Upper lobe of left lung (tissue), 6 donors: ENCODE measurements around the gene PKIG. TPM values are rescaled to one million over a fixed set of nuclear protein-coding genes. Genes with fewer than 3 reads are reported as not detected.

ENCODE experiments used
- ATAC-seq, 2 donors: fragments of 200-7000 bp; cut with Tn5 transposase; one replicate each; pipeline ENCODE4 v1.9.1; 2022; ENCODE audit warnings: mild to moderate bottlenecking in 2 of 2, moderate library complexity in 2 of 2; ENCODE audit not compliant: low FRiP score in 2 of 2
- DNase-seq, 2 donors: peaks; one replicate each; pipeline ENCODE4 v3.0.0-alpha.2; 2019 to 2020
- H3K27ac ChIP-seq, 4 donors: fragments of 200-600 bp; sonication (generic); one replicate each; pipeline ENCODE4 v1.5.1; 2016 to 2019
- H3K27me3 ChIP-seq, 4 donors: fragments of 200-600 bp; sonication (generic); one replicate each; pipeline ENCODE4 v1.5.1; 2017 to 2019
- H3K36me3 ChIP-seq, 4 donors: fragments of 200-600 bp; sonication (generic); one replicate each; pipeline ENCODE4 v1.5.1; 2016 to 2019
- H3K4me1 ChIP-seq, 4 donors: fragments of 200-600 bp; sonication (generic); one replicate each; pipeline ENCODE4 v1.5.1; 2018 to 2019
- H3K4me3 ChIP-seq, 4 donors: fragments of 200-600 bp; sonication (generic); one replicate each; pipeline ENCODE4 v1.5.1; 2017 to 2019; ENCODE audit warnings: mild to moderate bottlenecking in 2 of 4, moderate library complexity in 1 of 4
- H3K9me3 ChIP-seq, 4 donors: fragments of 200-600 bp; sonication (generic); one replicate each; pipeline ENCODE4 v1.5.1; 2018 to 2019
- EP300 ChIP-seq, 4 donors: sonication (generic); formaldehyde crosslinking; IDR thresholded peaks; one replicate each; pipeline ENCODE4 v1.5.1; 2017; ENCODE audit warnings: antibody characterized with exemption in 4 of 4, control low read depth in 2 of 4
- POLR2A ChIP-seq, 4 donors: fragments of 450-650 bp; IDR thresholded peaks; one replicate each; pipeline ENCODE4 v1.5.1; 2016 to 2017; ENCODE audit warnings: antibody characterized with exemption in 4 of 4, mild to moderate bottlenecking in 2 of 4
- POLR2AphosphoS5 ChIP-seq, 2 donors: sonication (generic); formaldehyde crosslinking; IDR thresholded peaks; one replicate each; pipeline ENCODE4 v1.5.1; 2017; ENCODE audit warnings: antibody characterized with exemption in 2 of 2
- WGBS, 2 donors: methylation state at CpG; one replicate each; pipeline ENCODE4 v1.1.5; 2017 to 2018; 5-methylcytosine and 5-hydroxymethylcytosine counted together
- total RNA-seq, 6 donors: library from RNA; depleted of rRNA in 4 of 6; stranded (reverse); fragments of >200 nt in 4 of 6; gene quantifications; one replicate each; pipeline versions ENCODE4 v1.1.0 to v1.2.1, GENCODE V29; 2016 to 2021
- TF ChIP-seq, protein P1 (sequence below), 6 experiments: fragments of 450-650 bp in 4 of 6; fragments of 200-600 bp in 2 of 6; sonication (generic) in 2 of 6; IDR thresholded peaks; one replicate each; pipeline ENCODE4 v1.5.1; 2016 to 2019; ENCODE audit warnings: antibody characterized with exemption in 6 of 6
- donor health status: DM: no; HTN: no; CAD: no; lungs with moderate emphysema.
- donor health status: DM: no; HTN: yes; CAD: no; lungs with severe emphysema.

The PKIG gene
- total RNA-seq, 6 donors from 2014 or later, result 46.1 to 91.5 (median 67.8) TPM

DNA sequence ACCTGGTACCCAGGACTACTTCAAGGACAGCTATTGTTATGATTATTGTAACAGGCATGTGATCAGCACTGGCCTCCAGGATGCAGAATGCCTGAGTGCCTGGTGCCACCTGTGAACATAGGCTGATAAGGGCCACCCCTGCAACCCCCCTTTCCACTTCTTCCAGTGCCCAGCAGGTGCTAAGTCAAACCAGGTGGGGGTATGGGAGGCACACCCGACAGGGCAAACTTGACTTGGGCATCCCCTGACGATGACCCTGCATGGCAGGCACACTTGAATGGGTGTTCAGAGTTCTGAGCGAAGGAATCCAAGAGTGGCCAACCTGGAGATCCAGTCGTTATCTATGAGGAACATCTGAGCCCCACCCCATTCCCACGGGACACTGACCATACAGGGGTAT is 65.7 kb downstream of the PKIG start:
- TF ChIP-seq POLR2A (IDR thresholded peaks at IDR 0.05) (no peak), POLR2AphosphoS5 (IDR thresholded peaks at IDR 0.05) (no peak), EP300 (IDR thresholded peaks at IDR 0.05) (no peak)
- TF ChIP-seq, protein P1, sequence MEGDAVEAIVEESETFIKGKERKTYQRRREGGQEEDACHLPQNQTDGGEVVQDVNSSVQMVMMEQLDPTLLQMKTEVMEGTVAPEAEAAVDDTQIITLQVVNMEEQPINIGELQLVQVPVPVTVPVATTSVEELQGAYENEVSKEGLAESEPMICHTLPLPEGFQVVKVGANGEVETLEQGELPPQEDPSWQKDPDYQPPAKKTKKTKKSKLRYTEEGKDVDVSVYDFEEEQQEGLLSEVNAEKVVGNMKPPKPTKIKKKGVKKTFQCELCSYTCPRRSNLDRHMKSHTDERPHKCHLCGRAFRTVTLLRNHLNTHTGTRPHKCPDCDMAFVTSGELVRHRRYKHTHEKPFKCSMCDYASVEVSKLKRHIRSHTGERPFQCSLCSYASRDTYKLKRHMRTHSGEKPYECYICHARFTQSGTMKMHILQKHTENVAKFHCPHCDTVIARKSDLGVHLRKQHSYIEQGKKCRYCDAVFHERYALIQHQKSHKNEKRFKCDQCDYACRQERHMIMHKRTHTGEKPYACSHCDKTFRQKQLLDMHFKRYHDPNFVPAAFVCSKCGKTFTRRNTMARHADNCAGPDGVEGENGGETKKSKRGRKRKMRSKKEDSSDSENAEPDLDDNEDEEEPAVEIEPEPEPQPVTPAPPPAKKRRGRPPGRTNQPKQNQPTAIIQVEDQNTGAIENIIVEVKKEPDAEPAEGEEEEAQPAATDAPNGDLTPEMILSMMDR (IDR thresholded peaks at IDR 0.05), result no peak
- no peaks in the 10 kb centered on the region for H3K27me3 ChIP-seq
- no peaks in the 10 kb centered on the region for H3K36me3 ChIP-seq
- ATAC-seq (no peak), DNase-seq (no peak)
- 88% methylated on average over 3 to 5 of the region's 5 CpGs for WGBS, 2 donors
- no peak overlapping the region for H3K27ac ChIP-seq
- peaks cover 37 to 69% (median 52%) of the 10 kb centered on the region in 4 donors for H3K4me1 ChIP-seq
- no peaks in the 10 kb centered on the region for H3K9me3 ChIP-seq
- H3K4me3 ChIP-seq, result no peak overlapping the region

DNA sequence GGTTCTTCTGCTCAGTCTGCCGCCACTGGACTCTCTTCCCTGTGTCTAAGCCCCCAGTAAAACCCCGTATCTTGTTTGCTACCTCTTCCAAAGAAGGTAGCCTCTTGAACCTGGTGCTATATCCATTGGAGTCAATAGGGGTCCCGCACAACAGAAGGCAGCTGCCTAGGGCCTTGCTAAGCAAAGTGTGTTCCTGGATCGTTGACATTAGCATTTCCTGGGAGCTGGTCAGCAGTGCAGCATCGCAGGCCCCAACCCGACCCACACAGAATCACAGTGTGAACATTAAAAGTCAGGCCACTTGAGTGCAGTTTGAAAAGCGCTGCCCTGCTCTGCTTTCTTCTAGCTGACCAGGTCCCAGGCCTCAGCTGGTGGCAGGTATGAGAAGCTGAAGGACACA is 66.2 kb downstream of the PKIG start:
- Histone ChIP-seq H3K9me3 (no peaks in the 10 kb centered on the region), H3K4me1 (peaks cover 33 to 65% (median 47%) of the 10 kb centered on the region in 4 donors), H3K27ac (no peak overlapping the region), H3K4me3 (no peak overlapping the region), H3K36me3 (no peaks in the 10 kb centered on the region), H3K27me3 (no peaks in the 10 kb centered on the region)
- ATAC-seq (no peak), DNase-seq (no peak)
- WGBS, 2 donors, result 74 to 77% methylated on average over 6 to 7 of the region's 7 CpGs
- TF ChIP-seq EP300 (IDR thresholded peaks at IDR 0.05) (no peak), POLR2AphosphoS5 (IDR thresholded peaks at IDR 0.05) (no peak), POLR2A (IDR thresholded peaks at IDR 0.05) (no peak)
- TF ChIP-seq, protein P1 (IDR thresholded peaks at IDR 0.05), result no peak

DNA sequence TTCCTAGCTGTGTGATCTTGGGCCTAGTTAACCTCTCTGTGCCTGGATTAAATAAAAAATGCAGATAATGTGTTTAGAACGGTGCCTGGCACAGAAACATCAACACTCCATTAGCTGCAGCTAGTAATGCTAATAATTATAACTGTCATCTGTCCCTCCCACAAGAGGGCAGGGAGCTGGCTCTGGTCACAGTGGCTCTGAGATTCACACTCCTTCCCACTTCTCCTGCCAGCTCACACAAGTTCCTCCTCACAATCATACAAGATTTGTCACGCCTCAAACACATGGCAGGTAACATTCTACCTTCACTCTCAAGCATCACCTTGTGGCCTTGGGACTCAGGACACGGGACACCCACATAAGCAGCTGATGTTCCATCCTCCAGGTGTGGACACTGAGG is 66.7 kb downstream of the PKIG start:
- H3K4me3 ChIP-seq, result no peak overlapping the region
- no peaks in the 10 kb centered on the region for H3K9me3 ChIP-seq
- no peaks in the 10 kb centered on the region for H3K27me3 ChIP-seq
- no peak for ATAC-seq
- DNase-seq, result no peak
- peaks cover 27 to 59% (median 42%) of the 10 kb centered on the region in 4 donors for H3K4me1 ChIP-seq
- no peak for TF ChIP-seq EP300 (IDR thresholded peaks at IDR 0.05)
- TF ChIP-seq, protein P1 (IDR thresholded peaks at IDR 0.05), result no peak
- TF ChIP-seq POLR2A (IDR thresholded peaks at IDR 0.05), result no peak
- TF ChIP-seq POLR2AphosphoS5 (IDR thresholded peaks at IDR 0.05), result no peak
- H3K27ac ChIP-seq, result no peak overlapping the region
- H3K36me3 ChIP-seq, result no peaks in the 10 kb centered on the region
- WGBS, 2 donors, result 59 to 77% methylated on average over 3 of the region's 3 CpGs

DNA sequence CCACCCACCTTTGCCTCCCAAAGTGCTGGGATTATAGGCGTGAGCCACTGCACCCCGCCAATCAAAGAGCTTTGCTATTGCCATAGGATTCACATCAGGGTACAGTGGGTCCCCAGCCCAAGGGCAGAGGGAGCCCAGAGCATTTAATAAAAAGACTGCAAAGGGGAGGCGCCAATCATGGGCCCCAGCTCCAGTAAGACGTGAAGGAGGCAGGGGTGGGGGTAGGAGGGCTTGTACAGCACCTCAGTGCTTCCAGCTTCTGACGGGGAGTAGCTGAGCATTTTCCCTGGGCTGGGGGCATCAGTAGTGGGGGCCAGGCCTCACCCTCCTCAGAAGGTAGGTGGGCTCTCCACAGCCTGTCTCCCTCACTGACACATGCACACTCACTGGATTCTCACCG is 67.6 kb downstream of the PKIG start:
- H3K27ac ChIP-seq, result no peak overlapping the region
- TF ChIP-seq EP300 (IDR thresholded peaks at IDR 0.05) (no peak), POLR2AphosphoS5 (IDR thresholded peaks at IDR 0.05) (no peak), POLR2A (IDR thresholded peaks at IDR 0.05) (no peak)
- TF ChIP-seq, protein P1 (IDR thresholded peaks at IDR 0.05), result no peak
- H3K27me3 ChIP-seq, result no peaks in the 10 kb centered on the region
- no peak overlapping the region for H3K4me3 ChIP-seq
- WGBS, 2 donors, result 80 to 88% methylated on average over 6 of the region's 6 CpGs
- no peak for ATAC-seq
- H3K4me1 ChIP-seq, result peaks cover 20 to 51% (median 36%) of the 10 kb centered on the region in 4 donors
- DNase-seq, result no peak
- H3K36me3 ChIP-seq, result no peaks in the 10 kb centered on the region
- H3K9me3 ChIP-seq, result no peaks in the 10 kb centered on the region

DNA sequence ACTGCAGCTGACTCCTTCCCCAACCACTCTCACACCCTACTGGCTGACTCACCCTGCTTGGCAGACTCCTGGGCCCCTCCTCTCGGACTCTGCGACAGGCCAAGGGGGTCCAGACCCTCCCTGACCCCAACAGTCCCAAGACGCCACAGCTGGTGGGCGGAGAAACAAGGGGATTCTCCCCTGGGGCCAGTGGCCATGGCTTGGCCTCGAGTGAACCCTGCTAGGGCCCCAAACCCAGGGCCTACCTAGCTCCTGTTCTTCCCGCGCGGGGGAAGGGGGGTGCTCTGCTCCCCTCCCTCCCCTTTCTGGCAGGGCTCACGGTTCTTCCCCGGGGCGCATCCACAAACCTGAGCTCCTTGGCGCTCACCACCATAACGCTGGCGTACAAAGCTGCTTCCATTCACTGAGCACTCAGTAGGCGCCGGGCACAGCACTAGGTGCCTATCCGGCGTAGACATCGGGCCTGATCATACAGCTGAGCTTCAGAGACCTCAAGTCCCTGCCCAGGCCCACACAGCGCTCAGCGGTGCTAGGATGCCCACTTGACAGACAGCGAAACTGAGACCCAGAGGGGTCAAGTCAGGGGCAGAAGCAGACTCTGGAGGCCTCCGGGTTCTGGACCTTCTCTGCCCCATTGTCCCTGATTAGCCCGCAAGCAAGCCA is 68.5 kb downstream of the PKIG start:
- DNase-seq, result no peak
- TF ChIP-seq POLR2A (IDR thresholded peaks at IDR 0.05) (no peak), EP300 (IDR thresholded peaks at IDR 0.05) (no peak), POLR2AphosphoS5 (IDR thresholded peaks at IDR 0.05) (no peak)
- TF ChIP-seq, protein P1 (IDR thresholded peaks at IDR 0.05), result no peak
- Histone ChIP-seq H3K27ac (peak overlapping the region; percentile 80 to 89 (median 88)), H3K36me3 (no peaks in the 10 kb centered on the region), H3K9me3 (no peaks in the 10 kb centered on the region), H3K4me1 (peaks cover 19 to 44% (median 28%) of the 10 kb centered on the region in 4 donors), H3K27me3 (no peaks in the 10 kb centered on the region), H3K4me3 (peak overlapping the region; percentile 69 to 91 (median 81))
- 44 to 60% methylated on average over 4 to 20 of the region's 24 CpGs for WGBS, 2 donors
- peak in 1 of 2 donors; percentile 34 for ATAC-seq
